ENCODE results near the gene MACROD2. TPM values are rescaled to one million over a fixed set of nuclear protein-coding genes. Genes with fewer than 3 reads are reported as not detected.

Gene MACROD2
- total RNA-seq, 1 experiment from 2014 or later: 3.7 TPM

GRCh38 chr20:14562981-14563380, 567.7 kb downstream of the MACROD2 start (continued):
- TF ChIP-seq ATF3 (IDR thresholded peaks at IDR 0.05) (no peak), CEBPB (IDR thresholded peaks at IDR 0.05; ENCODE audit: low read depth) (no peak), RAD21 (IDR thresholded peaks at IDR 0.05; ENCODE audit: low read depth) (no peak), POLR2A (IDR thresholded peaks at IDR 0.05; ENCODE audit: borderline replicate concordance, extremely low read depth, insufficient read depth, insufficient read length) (no peak), TCF7L2 (IDR thresholded peaks at IDR 0.05; ENCODE audit: borderline replicate concordance, extremely low read depth, insufficient read depth, insufficient read length) (no peak), CTCF (IDR thresholded peaks at IDR 0.05 in 2 of 3, conservative IDR thresholded peaks at IDR 0.05 in 1 of 3; ENCODE audit: borderline replicate concordance in 1 of 3, insufficient read depth in 1 of 3, low read depth in 2 of 3, low read length in 2 of 3) (no peak), SRF (IDR thresholded peaks at IDR 0.05; ENCODE audit: low read depth) (no peak), FOSL1 (IDR thresholded peaks at IDR 0.05; ENCODE audit: low read depth) (no peak)

- H3K27me3 ChIP-seq (ENCODE audit: insufficient read depth, low read length): no peaks in the 10 kb centered on the region
- H3K4me2 ChIP-seq (ENCODE audit: low read length): no peak overlapping the region
- H3K9ac ChIP-seq (ENCODE audit: low read length): no peak overlapping the region
- intact Hi-C loops (cut with micrococcal nuclease): no loop called here
- H2AFZ ChIP-seq (ENCODE audit: low read depth, low read length, poor library complexity, severe bottlenecking): no peak overlapping the region
- no peaks in the 10 kb centered on the region for H3K79me2 ChIP-seq (ENCODE audit: insufficient read depth, low read length)
- ChIA-PET POLR2A (no interaction called here), RAD21 (ENCODE audit: low non-redundant PET in 1 of 2, low total read pairs in 2 of 2, uncharacterized antibody in 2 of 2, unreplicated experiment in 2 of 2) (no interaction called here), CTCF (no interaction called here)
- no peaks in the 10 kb centered on the region for H3K36me3 ChIP-seq (ENCODE audit: control insufficient read depth in 1 of 2, insufficient read depth in 2 of 2, low read length in 2 of 2)
- H4K20me1 ChIP-seq (ENCODE audit: insufficient read depth): no peaks in the 10 kb centered on the region
- no TSS peak for BruUV-seq (replicated peaks)
- no peaks in the 10 kb centered on the region; a peak in 1 of 4 replicates for H3K9me3 ChIP-seq (ENCODE audit: control insufficient read depth in 1 of 2, insufficient read depth in 1 of 2, low read depth in 1 of 2, low read length in 2 of 2)
- H3K9me2 ChIP-seq (ENCODE audit: insufficient read depth): no peaks in the 10 kb centered on the region
- ATAC-seq: no peak
- TF ChIP-seq JUND (IDR thresholded peaks at IDR 0.05): no peak
- TF ChIP-seq ZBTB33 (IDR thresholded peaks at IDR 0.05; ENCODE audit: extremely low read depth, insufficient replicate concordance, low read length): no peak
- DNase-seq (ENCODE audit: low read depth, low spot score): no peak
- H3K27ac ChIP-seq (ENCODE audit: low read depth, low read length): no peak overlapping the region
- H3K4me1 ChIP-seq (ENCODE audit: control insufficient read depth in 1 of 2, insufficient read depth in 2 of 2, low read length in 2 of 2): no peaks in the 10 kb centered on the region
- H3K4me3 ChIP-seq (replicated peaks in 1 of 2; ENCODE audit: low read depth in 1 of 2, low read length in 2 of 2): no peak overlapping the region
These were observed 571.2 kb downstream of the MACROD2 start for GRCh38 chr20:14566505-14566904.

All from HCT116 (cell line).